ENCODE data around the gene MRAS.

DNA sequence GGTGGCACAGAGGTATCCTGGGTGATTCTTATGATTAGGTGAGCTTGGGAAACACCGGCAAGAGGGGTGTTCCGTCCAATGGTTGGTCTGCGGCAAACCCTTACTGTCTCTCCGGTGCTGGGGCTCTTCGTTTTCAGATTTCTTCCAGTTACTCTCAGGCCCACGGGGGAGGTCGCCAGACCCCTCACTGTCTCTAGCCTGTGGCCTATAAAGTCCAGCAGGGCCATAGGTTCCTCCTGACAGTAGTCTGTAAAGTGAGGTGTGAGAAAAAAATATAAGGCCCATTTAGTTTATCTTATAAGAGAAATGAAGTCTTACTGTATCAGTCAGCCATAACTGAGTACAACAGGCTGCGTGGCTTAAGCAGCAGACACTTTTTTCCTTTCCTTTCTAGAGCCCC lies 87.5 kb downstream of the MRAS start:
- TF ChIP-seq POLR2AphosphoS5 (IDR thresholded peaks at IDR 0.05) (no peak), POLR2A (IDR thresholded peaks at IDR 0.05; ENCODE audit: low read depth) (no peak)
- TF ChIP-seq, protein P1, sequence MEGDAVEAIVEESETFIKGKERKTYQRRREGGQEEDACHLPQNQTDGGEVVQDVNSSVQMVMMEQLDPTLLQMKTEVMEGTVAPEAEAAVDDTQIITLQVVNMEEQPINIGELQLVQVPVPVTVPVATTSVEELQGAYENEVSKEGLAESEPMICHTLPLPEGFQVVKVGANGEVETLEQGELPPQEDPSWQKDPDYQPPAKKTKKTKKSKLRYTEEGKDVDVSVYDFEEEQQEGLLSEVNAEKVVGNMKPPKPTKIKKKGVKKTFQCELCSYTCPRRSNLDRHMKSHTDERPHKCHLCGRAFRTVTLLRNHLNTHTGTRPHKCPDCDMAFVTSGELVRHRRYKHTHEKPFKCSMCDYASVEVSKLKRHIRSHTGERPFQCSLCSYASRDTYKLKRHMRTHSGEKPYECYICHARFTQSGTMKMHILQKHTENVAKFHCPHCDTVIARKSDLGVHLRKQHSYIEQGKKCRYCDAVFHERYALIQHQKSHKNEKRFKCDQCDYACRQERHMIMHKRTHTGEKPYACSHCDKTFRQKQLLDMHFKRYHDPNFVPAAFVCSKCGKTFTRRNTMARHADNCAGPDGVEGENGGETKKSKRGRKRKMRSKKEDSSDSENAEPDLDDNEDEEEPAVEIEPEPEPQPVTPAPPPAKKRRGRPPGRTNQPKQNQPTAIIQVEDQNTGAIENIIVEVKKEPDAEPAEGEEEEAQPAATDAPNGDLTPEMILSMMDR (IDR thresholded peaks at IDR 0.05) = no peak

All from esophagus muscularis mucosa (tissue), 3 donors.